HepG2 (cell line): ENCODE results near the gene TUBB3. TPM values are rescaled to one million over a fixed set of nuclear protein-coding genes. Genes with fewer than 3 reads are reported as not detected.

Experiments
- AKAP8 ChIP-seq: sonication (generic); formaldehyde crosslinking; IDR thresholded peaks from 2 replicates; pipeline ENCODE4 v1.5.1; 2020; ENCODE audit warnings: mild to moderate bottlenecking, missing genetic modification reagents
- ATAD3A ChIP-seq: sonication (generic); formaldehyde crosslinking; IDR thresholded peaks from 2 replicates; pipeline ENCODE4 v1.4.0; 2020; ENCODE audit warnings: missing genetic modification reagents
- CBX1 ChIP-seq: IDR thresholded peaks from one replicate; pipeline ENCODE4 v1.6.1; 2016; ENCODE audit warnings: antibody characterized with exemption, low read depth
- ERF ChIP-seq: IDR thresholded peaks from 2 replicates; pipeline ENCODE4 v1.6.1; 2018; ENCODE audit warnings: missing biosample characterization, missing genetic modification reagents
- ETV6 ChIP-seq: sonication (generic); formaldehyde crosslinking; conservative IDR thresholded peaks from 2 replicates; pipeline ENCODE4 v1.4.0; 2020; ENCODE audit warnings: missing genetic modification reagents
- GABPB1 ChIP-seq: IDR thresholded peaks from 2 replicates; pipeline ENCODE4 v1.6.1; 2016; ENCODE audit warnings: mild to moderate bottlenecking, missing genetic modification reagents, moderate library complexity, missing compliant biosample characterization
- HHEX ChIP-seq: IDR thresholded peaks from 2 replicates; pipeline ENCODE4 v1.6.1; 2016; ENCODE audit warnings: control low read depth
- HNRNPLL ChIP-seq: fragments of 200-400 bp; formaldehyde crosslinking; IDR thresholded peaks from 2 replicates; pipeline ENCODE4 v1.6.1; 2017; ENCODE audit warnings: mild to moderate bottlenecking, low read depth, low read length; ENCODE audit not compliant: poor library complexity, severe bottlenecking
- IKZF4 ChIP-seq: sonication (generic); formaldehyde crosslinking; IDR thresholded peaks from 2 replicates; pipeline ENCODE4 v1.5.1; 2020; ENCODE audit warnings: borderline replicate concordance, mild to moderate bottlenecking, low read depth, missing genetic modification reagents; ENCODE audit errors: not compliant biosample characterization
- KMT2A ChIP-seq: sonication (generic); formaldehyde crosslinking; IDR thresholded peaks from 2 replicates; pipeline ENCODE4 v1.4.0; 2020; ENCODE audit warnings: missing genetic modification reagents
- MEF2D ChIP-seq: sonication (generic); formaldehyde crosslinking; IDR thresholded peaks from 2 replicates; pipeline ENCODE4 v1.5.1; 2020; ENCODE audit warnings: mild to moderate bottlenecking, missing genetic modification reagents
- MTF1 ChIP-seq: sonication (generic); formaldehyde crosslinking; IDR thresholded peaks from 2 replicates; pipeline ENCODE4 v1.5.0; 2020; ENCODE audit warnings: missing genetic modification reagents
- NFE2L1 ChIP-seq: sonication (generic); formaldehyde crosslinking; IDR thresholded peaks from 2 replicates; pipeline ENCODE4 v1.4.0; 2020; ENCODE audit warnings: missing genetic modification reagents, mild to moderate bottlenecking, borderline replicate concordance
- PPARG ChIP-seq: conservative IDR thresholded peaks from 2 replicates; pipeline ENCODE4 v1.6.1; 2016; ENCODE audit warnings: missing biosample characterization, missing genetic modification reagents
- RFX1 ChIP-seq: fragments of 450-650 bp; IDR thresholded peaks from 2 replicates; pipeline ENCODE4 v1.6.1; 2017
- RFXANK ChIP-seq: IDR thresholded peaks from 2 replicates; pipeline ENCODE4 v1.6.1; 2016
- YEATS2 ChIP-seq: sonication (generic); formaldehyde crosslinking; IDR thresholded peaks from 2 replicates; pipeline ENCODE4 v1.4.0; 2020; ENCODE audit warnings: missing genetic modification reagents, borderline replicate concordance
- ZFP41 ChIP-seq: sonication (generic); formaldehyde crosslinking; IDR thresholded peaks from 2 replicates; pipeline ENCODE4 v1.4.0; 2020; ENCODE audit warnings: mild to moderate bottlenecking, missing genetic modification reagents, borderline replicate concordance
- ZFP90 ChIP-seq: sonication (generic); formaldehyde crosslinking; IDR thresholded peaks from 2 replicates; pipeline ENCODE4 v1.8.0; 2022; ENCODE audit warnings: missing genetic modification reagents, mild to moderate bottlenecking, inconsistent platforms, borderline replicate concordance
- ZKSCAN5 ChIP-seq: sonication (generic); formaldehyde crosslinking; IDR thresholded peaks from 2 replicates; pipeline ENCODE4 v1.5.1; 2020; ENCODE audit warnings: mild to moderate bottlenecking, missing genetic modification reagents
- ZNF264 ChIP-seq: sonication (generic); formaldehyde crosslinking; IDR thresholded peaks from 2 replicates; pipeline ENCODE4 v1.4.0; 2020; ENCODE audit warnings: missing genetic modification reagents
- ZNF556 ChIP-seq: sonication (generic); formaldehyde crosslinking; IDR thresholded peaks from 2 replicates; pipeline ENCODE4 v1.4.0; 2020; ENCODE audit warnings: mild to moderate bottlenecking, missing genetic modification reagents, borderline replicate concordance
- ZNF776 ChIP-seq: sonication (generic); formaldehyde crosslinking; IDR thresholded peaks from 2 replicates; pipeline ENCODE4 v1.4.0; 2020; ENCODE audit warnings: mild to moderate bottlenecking, missing genetic modification reagents
- polyA plus RNA-seq, 8 experiments: library from polyadenylated mRNA; depleted of rRNA in 3 of 8; stranded (reverse) in 7 of 8; unstranded in 1 of 8; fragments of >200 nt; fragmentation: Illumina TruSeq in 4 of 8; extraction: Trizol in 4 of 8; gene quantifications; 2 replicates each; pipeline versions ENCODE4 v1.2.1 to v1.2.3, GENCODE V29; 2011 to 2016; ENCODE audit warnings: low read depth in 4 of 8, missing spikeins in 1 of 8, mixed read lengths in 1 of 8; ENCODE audit not compliant: insufficient read depth in 1 of 8
- total RNA-seq, 5 experiments: library from RNA; depleted of rRNA; stranded (reverse); fragments of >200 nt; fragmentation: Illumina TruSeq; extraction: Trizol; gene quantifications; 2 replicates each; pipeline ENCODE4 v1.2.3, GENCODE V29; 2016; ENCODE audit warnings: low read depth in 1 of 5
- TF ChIP-seq, protein P1 (sequence below): IDR thresholded peaks from 2 replicates; pipeline ENCODE4 v1.6.1; 2018; ENCODE audit warnings: missing genetic modification reagents
- TF ChIP-seq, protein P2 (sequence below): sonication (generic); formaldehyde crosslinking; IDR thresholded peaks from 2 replicates; pipeline ENCODE4 v1.8.0; 2022; ENCODE audit warnings: missing genetic modification reagents, low read depth, mild to moderate bottlenecking, borderline replicate concordance
- TF ChIP-seq, protein P3 (sequence below): sonication (generic); formaldehyde crosslinking; IDR thresholded peaks from 2 replicates; pipeline ENCODE4 v1.4.0; 2020; ENCODE audit warnings: mild to moderate bottlenecking, missing genetic modification reagents
- TF ChIP-seq, protein P4 (sequence below): sonication (generic); formaldehyde crosslinking; IDR thresholded peaks from 2 replicates; pipeline ENCODE4 v1.8.1; 2023; ENCODE audit warnings: missing genetic modification reagents, inconsistent platforms, borderline replicate concordance

Gene TUBB3
- total and polyA plus RNA-seq, 2 of the 13 experiments (the other 11 are each of a cell fraction or from before 2014, with no cell fraction given): 110 to 185 TPM

DNA sequence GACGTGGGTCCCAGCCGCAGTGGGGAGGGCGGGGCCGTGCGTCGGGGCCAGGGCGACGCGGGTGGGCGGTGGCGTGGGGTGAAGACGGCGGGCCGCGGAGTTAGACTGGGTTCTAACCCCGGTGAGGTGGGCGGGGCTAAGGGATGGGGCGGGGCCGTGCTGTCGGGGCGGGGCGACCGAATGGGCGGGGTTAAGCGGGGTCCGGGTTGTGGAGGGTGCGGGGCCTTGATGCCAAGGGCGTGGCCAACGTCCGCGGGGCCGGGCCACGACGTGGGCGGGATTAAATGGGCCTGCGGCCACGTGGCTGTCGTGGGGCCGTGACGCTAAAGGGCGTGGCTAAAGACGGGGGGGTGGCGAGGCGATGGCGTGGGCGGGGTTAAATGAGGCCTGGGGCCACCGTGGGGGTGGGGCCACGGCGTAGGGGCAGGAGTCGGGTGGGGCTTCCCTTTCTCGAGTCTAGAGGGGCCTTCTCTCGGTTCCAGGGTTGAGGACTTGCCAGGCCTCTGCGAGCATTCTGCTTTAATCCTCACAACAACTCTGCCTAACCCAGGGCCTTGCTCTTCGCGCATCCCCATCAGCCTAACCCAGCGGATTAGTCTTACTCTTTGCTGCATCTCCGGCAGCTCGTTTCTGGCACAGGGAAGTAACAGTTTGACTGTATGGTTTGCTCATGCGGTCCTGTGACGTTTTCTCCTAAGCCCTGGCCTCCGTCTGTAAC is 49.0 kb upstream of the TUBB3 start (continued):
- TF ChIP-seq HNRNPLL (no peak), ERF (CRISPR knock-in tag) (peak; percentile 31; the same call in 1 of the 2 replicates), AKAP8 (peak; percentile 88), MTF1 (CRISPR knock-in tag) (no peak), ATAD3A (no peak), KMT2A (CRISPR knock-in tag) (peak; percentile 74), ZNF776 (no peak), HHEX (CRISPR knock-in tag) (no peak), ZKSCAN5 (CRISPR knock-in tag) (no peak), ZFP41 (CRISPR knock-in tag) (no peak), GABPB1 (peak; percentile 47), ETV6 (CRISPR knock-in tag) (no peak), YEATS2 (CRISPR knock-in tag) (peak; percentile 81), RFX1 (no peak), ZNF556 (no peak; the same call in 1 of the 2 replicates), PPARG (CRISPR knock-in tag) (no peak), CBX1 (no peak), ZNF264 (CRISPR knock-in tag) (no peak), NFE2L1 (CRISPR knock-in tag) (no peak), MEF2D (0 out of 2 replicates have a peak, but pooled peaks have one; percentile 36), RFXANK (CRISPR knock-in tag) (no peak), IKZF4 (peak; percentile 36), ZFP90 (CRISPR knock-in tag) (no peak)
- TF ChIP-seq, protein P1, sequence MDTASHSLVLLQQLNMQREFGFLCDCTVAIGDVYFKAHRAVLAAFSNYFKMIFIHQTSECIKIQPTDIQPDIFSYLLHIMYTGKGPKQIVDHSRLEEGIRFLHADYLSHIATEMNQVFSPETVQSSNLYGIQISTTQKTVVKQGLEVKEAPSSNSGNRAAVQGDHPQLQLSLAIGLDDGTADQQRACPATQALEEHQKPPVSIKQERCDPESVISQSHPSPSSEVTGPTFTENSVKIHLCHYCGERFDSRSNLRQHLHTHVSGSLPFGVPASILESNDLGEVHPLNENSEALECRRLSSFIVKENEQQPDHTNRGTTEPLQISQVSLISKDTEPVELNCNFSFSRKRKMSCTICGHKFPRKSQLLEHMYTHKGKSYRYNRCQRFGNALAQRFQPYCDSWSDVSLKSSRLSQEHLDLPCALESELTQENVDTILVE (CRISPR knock-in tag): no peak
- TF ChIP-seq, protein P2, sequence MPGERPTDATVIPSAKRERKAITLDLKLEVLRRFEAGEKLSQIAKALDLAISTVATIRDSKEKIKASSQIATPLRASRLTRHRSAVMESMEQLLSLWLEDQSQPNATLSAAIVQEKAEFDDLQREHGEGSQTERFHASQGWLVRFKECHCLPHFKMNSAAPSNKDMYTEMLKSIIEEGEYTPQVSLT (CRISPR knock-in tag): no peak
- TF ChIP-seq, protein P3, sequence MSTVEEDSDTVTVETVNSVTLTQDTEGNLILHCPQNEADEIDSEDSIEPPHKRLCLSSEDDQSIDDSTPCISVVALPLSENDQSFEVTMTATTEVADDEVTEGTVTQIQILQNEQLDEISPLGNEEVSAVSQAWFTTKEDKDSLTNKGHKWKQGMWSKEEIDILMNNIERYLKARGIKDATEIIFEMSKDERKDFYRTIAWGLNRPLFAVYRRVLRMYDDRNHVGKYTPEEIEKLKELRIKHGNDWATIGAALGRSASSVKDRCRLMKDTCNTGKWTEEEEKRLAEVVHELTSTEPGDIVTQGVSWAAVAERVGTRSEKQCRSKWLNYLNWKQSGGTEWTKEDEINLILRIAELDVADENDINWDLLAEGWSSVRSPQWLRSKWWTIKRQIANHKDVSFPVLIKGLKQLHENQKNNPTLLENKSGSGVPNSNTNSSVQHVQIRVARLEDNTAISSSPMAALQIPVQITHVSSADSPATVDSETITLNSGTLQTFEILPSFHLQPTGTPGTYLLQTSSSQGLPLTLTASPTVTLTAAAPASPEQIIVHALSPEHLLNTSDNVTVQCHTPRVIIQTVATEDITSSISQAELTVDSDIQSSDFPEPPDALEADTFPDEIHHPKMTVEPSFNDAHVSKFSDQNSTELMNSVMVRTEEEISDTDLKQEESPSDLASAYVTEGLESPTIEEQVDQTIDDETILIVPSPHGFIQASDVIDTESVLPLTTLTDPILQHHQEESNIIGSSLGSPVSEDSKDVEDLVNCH (CRISPR knock-in tag): no peak
- TF ChIP-seq, protein P4, sequence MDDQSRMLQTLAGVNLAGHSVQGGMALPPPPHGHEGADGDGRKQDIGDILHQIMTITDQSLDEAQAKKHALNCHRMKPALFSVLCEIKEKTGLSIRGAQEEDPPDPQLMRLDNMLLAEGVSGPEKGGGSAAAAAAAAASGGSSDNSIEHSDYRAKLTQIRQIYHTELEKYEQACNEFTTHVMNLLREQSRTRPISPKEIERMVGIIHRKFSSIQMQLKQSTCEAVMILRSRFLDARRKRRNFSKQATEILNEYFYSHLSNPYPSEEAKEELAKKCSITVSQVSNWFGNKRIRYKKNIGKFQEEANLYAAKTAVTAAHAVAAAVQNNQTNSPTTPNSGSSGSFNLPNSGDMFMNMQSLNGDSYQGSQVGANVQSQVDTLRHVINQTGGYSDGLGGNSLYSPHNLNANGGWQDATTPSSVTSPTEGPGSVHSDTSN (CRISPR knock-in tag): no peak
